ENCODE results near the gene RAB11FIP4.

RAB11FIP4 gene

DNA sequence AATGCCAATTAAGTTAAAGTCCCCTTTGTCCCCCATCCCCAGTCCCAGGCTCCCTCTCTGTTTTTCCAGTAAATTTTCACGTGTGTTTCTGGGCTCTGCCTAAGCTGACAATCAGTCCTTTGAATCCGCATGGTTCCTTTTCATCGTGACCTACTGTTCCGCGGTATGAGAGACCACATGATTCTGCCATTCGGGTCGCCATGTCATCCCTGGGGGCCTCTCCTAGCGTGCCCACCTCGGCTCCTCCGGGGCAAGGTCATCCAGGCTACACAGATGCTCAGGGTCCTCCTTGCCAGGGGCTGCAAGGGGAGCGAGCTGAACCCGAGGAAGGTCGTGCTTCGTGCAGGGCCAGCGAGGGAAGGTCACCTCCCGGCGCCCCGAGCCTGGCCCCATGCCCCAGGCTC, 157.6 kb downstream of the RAB11FIP4 start:
- DNase-seq (ENCODE audit: low spot score) = no peak

DNA sequence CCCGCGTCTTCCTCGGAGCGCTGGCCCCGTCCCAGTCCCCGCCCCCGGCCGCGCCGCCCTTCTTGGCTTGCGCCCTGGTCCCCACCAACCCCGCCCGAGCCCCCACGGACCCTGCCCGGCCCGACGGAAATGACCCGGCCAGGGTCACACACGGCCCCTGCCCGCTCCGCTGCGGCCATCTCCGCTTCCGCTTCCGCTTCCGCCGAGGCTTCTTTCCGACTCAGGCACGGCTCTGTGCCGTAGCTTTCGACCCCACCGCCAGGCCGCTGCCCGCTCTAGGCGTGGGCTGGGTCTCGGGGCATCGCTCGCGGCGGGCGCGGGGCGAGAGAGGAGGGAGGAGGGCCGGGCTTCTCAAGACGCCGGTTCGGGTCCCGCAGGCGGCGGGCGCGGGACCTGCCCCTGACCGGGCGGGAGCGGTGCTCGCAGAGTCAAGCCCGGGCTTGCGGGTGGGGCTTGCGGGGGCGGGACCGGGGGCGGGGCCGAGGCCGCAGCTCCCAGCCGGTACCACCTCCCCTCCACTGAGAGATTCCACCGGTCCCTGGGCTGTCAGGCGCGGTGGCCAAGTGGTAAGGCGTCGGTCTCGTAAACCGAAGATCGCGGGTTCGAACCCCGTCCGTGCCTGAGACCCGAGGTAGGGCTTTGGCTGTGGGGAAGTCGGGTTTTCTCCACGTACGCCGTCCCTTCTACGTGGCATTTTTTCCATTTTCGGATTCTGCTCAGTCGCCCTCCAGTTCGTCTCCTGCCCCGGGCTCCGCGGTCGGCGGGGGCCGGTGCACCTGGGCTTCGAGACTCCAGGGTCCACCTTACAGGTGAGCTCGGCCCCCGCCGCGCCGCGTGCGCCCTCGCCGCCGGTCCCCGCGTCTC, 158.3 kb downstream of the RAB11FIP4 start:
- peak; percentile 94 for DNase-seq (ENCODE audit: low spot score)

- DNase-seq (ENCODE audit: low spot score) = no peak
Observed at GRCh38 chr17:31550389-31551056, 159.0 kb downstream of the RAB11FIP4 start.

- DNase-seq (ENCODE audit: low spot score) = no peak
Observed at GRCh38 chr17:31552568-31552967, 161.1 kb downstream of the RAB11FIP4 start.

DNA sequence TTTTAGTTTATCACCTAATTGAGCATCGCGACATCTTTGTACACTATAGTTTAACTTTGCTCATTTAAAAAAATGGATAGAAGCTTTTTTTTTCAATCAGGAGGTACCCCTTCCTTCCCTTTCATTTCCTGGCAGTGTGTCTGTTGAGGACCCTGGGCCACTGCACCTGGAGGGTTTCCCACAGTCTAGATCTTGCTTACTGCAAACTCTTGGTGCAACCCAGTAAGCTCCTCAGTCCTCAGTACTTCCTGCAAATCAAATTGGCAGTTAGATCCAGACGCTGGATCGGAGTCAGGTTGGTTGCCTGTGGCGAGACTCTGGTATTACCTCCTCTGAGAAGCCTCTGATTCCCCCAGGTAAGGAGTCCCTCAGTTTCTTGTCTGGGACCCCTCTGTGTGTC, 162.0 kb downstream of the RAB11FIP4 start:
- DNase-seq (ENCODE audit: low spot score) = no peak

DNA sequence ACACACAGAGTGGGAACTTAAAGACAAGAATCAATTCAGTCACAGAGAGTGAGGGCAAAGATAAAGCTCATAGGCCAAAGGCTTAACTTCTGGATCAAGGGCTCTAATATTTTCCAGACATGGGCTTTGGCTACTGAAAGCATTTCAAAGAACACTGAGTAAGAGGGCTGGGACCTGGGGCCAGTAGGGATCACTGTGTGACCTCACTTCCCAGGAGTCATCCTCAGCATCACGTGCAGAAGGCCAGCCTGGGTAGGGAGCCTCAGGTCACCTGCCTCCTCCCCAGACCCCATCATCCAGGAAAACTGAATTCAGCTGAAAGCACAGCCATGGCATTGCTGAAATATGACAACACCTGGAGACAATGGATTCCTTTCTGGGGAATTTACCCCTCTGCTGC, 163.5 kb downstream of the RAB11FIP4 start:
- peak; percentile 23 for DNase-seq (ENCODE audit: low spot score)

DNA sequence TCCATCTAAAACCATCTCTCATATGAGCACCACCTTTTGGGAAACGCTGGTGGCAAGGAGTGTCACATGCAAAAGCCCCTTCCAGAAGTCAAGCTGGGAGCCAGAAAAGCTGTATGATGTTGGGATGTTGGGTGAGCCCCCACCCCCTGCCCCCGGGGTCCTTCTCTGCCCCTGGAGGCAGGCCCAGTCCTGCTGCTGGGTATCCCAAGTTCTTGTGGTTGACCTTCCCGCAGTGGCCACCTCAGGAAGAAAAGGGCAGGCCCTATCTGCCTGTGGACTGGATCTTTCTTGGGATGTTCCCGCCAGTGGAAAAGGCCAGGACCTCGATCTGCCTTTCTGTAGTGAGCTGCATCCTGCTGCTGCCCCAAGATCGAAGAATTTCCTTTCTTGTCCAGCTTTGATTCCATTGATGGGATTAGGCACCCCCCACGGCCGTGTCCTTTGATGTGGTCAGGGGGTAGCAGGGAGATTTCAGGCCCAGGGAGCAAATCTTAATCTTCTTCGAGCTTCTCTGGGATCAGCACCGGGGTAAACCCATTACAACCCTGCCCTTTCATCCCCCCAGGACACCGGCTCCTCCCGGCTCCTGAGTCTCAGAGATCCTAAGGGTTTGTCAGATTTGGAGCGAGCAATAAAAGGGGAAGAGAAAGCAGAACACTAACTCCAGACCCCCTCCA, 165.6 kb downstream of the RAB11FIP4 start:
- DNase-seq (ENCODE audit: low spot score) = no peak

DNA sequence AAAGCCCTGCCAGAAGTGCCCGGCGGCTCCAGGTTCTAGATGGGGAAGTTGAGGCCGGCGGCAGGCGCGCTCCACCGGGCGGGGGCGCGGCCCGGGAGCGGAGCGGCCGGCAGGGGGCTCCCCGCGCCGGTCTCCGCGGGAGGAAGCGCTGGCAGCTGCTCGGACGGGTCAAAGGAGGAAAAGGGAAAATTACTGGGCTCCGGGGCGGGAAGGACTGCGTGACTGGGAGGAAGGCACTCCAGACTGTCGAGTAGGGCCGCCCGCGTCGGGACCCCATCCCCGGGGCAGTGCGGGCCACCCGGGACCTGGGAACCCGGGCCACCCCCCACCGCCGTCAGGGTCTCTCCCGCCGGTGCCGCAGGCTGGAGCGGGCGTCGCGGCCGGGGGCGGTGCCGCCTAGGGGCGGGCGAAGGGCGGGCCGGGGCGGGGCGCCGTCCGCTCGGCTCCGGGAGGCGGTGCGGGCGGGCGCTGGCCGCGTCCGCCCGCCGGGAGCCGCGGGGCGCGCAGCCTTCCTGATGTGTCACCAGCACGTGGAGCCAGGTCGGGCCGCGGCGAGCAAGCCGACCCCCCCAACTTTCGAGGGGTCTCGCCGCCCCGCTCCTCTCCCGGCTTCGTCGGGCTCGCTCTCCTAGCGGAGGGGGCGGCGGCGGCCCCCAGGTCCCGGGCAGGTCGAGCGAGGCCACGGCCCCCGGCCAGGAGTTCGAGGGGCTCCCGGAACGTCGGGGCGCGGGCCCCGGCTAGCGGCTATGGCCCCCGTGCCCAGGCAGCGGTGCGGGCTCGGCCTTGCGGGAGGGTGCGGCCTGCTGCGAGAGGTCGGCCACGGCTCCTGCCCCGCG, 167.5 kb downstream of the RAB11FIP4 start:
- peak; percentile 84 for DNase-seq (ENCODE audit: low spot score)

DNA sequence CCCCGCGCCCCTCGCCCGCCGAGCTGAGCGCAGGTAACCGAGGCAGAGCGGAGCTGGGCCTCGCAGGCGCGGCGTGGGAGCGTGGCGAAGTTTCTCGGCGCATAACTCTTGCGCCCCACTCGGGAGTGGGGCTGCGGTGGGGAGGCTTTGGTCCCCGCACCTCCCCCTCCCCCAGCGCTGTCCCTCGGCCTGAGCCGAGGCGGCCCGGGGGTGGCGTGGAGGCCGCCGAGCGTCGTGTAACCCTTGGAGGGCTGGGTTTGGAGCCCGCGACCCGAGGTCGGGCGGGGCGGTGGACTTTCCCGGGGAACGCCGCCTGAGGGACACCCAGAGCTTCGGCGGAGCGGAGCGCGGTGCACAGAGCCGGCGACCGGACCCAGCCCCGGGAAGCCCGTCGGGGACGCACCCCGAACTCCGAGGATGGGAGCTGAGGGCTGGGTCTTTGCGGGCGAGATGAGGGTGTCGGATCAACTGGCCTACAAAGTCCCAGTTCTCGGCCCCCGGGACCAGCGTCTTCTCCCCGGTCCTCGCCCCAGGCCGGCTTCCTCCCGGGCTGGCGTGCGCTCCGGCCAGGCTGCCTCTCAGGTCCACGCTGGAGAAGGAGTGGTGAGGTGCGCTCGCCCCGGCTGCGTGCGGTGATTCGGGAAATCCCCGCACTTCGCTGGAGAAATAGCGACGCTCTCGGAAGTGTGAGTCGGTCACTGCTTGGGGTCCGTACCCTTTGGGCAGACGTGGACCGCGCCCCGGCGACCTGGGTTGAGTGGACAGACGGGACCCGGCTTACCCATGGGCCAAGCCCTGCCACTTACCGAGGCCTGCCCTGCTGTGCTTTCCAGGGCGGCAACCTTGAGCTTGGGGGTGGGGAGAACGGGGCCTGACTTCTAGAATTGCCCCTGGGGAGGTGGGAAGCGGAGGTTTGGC, 168.4 kb downstream of the RAB11FIP4 start:
- DNase-seq (ENCODE audit: low spot score) = peak; percentile 39

DNA sequence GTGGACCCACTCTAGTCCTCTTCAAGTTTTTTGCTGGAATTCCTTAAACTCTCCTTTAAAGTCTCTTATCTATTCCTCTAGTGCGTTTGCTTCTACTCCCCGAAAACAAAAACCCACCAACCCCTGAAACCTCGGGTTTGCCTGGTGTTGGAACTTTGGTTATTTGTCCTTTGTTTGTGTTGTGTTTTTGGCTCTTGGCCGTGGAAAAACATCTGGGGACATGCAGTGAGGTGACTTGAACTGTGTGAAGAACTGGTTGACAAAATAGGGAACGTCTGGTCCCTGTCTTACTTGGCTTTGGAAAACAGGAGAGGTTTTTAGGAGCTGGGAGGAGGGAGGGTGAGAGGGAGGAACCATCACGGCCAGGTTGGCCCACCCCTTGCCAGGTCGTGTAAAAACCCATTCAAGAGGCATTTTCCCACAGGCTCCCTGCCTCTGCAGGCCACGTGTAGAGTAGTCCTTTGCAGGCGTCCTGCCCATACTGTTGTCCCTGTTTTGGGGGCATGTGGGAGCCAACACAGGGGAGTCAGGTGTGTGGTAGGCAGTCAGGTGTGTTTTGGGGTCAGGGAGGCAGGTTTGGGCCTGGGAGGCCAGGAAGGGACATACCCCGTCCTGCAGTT, 169.3 kb downstream of the RAB11FIP4 start:
- peak; percentile 45 for DNase-seq (ENCODE audit: low spot score)

DNA sequence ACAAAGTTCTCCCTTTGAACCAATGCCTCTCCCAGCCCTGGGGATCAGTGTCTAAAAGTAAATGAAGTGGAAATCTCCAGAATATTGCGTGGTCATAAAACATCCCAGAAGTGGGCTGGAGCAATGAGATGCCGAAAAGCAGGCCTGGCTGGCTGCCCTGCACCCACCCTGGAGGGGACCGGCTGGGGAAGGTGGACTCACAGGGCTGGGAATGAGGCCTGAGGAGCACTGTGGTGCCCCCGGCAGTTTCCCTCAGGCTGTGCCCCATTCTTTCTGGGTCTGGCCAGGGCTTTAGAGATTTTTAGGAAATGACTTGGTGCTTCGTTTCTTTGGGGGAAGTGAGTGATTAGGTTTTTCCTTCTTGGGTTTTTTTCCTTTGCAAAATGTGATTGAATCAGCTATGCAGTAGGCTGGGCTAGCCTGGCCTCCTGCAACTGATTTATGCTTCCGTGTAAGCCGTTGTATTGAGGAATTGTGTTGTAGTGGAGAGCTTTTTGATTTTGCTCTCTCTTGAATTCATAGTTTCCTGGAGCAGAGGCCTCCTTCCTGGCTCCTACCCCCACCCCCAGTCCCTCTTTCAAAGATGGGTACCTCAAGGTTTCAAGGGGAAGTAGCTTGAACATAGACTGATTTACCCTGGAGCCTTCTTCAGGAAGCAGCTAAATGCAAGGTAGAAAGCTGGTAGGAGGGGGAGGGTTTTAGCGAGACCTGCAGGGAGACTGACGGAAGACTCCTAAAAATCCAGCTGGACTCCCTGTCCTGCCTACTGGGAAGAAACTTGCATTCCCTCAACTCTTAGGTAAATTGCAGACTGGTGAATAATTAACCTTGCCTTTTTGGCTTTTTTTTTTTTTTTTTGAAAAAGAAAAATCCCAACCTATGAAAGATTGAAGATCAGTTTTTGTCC, 170.2 kb downstream of the RAB11FIP4 start:
- DNase-seq (ENCODE audit: low spot score) = peak; percentile 71

DNA sequence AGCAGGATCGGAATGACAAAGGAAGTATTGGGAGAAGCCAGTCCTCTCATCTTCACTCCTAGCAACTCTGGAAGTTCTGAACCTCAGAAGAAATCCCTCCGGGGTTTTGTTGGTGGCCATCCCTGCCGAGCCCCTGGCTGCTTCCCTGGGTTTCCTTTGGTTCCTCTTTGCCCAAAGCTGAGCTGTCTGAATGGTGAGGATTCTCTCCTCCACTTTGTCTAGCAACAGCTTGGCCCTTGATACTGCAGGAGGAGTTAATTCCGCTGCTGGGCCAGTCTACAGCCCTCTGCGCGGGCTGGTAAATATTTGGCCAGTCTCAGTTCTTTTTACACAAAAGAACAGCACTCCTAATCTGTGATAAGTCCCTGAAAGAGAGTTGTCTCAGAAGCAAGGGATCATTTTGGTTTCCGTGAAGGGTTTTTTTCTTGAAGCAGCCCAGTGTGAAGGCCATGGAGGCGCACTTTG, 170.9 kb downstream of the RAB11FIP4 start:
- no peak for DNase-seq (ENCODE audit: low spot score)

- no peak for DNase-seq (ENCODE audit: low spot score)
Observed at GRCh38 chr17:31564291-31564690, 172.8 kb downstream of the RAB11FIP4 start.

- DNase-seq (ENCODE audit: low spot score) = peak; percentile 98
Observed at GRCh38 chr17:31564883-31565301, 173.4 kb downstream of the RAB11FIP4 start.

DNA sequence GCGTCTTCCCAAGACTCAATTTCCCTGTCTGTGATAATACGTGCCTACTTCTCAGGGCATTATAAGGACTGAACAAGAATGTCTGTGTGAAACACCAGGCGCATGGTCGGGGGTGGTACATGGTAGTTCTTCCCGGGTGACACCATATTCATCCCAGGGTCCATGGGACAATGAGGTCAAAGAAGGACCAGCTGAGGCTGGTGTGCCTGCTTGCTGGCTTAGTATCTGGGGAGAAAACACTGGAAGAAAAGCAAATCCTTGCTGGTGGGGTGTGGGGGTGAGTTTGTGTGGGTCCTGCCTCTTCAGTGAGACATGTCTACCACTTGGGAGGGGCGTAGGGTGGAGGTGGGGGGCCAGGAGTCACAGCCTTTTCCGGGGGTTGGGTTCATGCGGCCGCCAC, 174.2 kb downstream of the RAB11FIP4 start:
- no peak for DNase-seq (ENCODE audit: low spot score)

- DNase-seq (ENCODE audit: low spot score) = no peak
Observed at GRCh38 chr17:31566247-31566991, 174.9 kb downstream of the RAB11FIP4 start.

DNA sequence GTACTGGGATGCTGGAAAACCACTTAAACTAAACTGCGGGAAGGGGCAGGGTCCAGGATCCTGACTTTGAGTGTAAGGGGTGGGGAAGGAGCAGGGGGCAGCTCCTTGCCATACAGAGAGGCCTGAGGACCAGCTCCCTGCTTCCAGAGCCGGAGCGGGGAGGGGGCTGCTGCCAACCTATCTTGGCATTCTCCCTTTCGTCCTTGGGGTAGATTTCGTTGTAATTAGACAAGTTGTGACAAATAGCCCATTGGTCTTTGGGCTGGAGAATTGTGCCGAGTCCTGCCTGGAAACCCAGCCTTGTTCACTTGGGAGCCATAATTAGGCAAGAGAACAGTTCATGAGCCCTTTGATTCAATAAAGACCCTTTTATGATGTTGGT, 175.5 kb downstream of the RAB11FIP4 start:
- DNase-seq (ENCODE audit: low spot score) = no peak

- DNase-seq (ENCODE audit: low spot score) = no peak
Observed at GRCh38 chr17:31568121-31568520, 176.6 kb downstream of the RAB11FIP4 start.
